Ovary (tissue), 9 donors: ENCODE results near the gene INTS2. TPM values are rescaled to one million over a fixed set of nuclear protein-coding genes. Genes with fewer than 3 reads are reported as not detected.
"Not testable (repeated sequence)": the region's sequence is repeated elsewhere in the genome, so short reads cannot be mapped to it uniquely, and the experiment has no call there.

Source experiments
- DNase-seq, 5 donors: peaks; one replicate each; pipeline ENCODE4 v3.0.0-alpha.2; 2019 to 2020
- H3K27ac ChIP-seq, 2 donors: fragments of 200-600 bp; one replicate each; pipeline versions ENCODE4 v1.5.1 to v1.8.0; 2019 to 2022
- H3K27me3 ChIP-seq: fragments of 200-600 bp; one replicate; pipeline ENCODE4 v1.8.0; 2022
- H3K36me3 ChIP-seq: fragments of 200-600 bp; sonication (generic); one replicate; pipeline ENCODE4 v1.5.1; 2019
- H3K4me1 ChIP-seq: one replicate; pipeline ENCODE4 v1.8.1; 2013; ENCODE audit warnings: mild to moderate bottlenecking, moderate library complexity; ENCODE audit not compliant: insufficient read depth
- H3K4me3 ChIP-seq: fragments of 200-600 bp; sonication (generic); one replicate; pipeline ENCODE4 v1.5.1; 2017
- H3K9me3 ChIP-seq, 2 donors: fragments of 200-600 bp in 1 of 2; sonication (generic) in 1 of 2; one replicate each; pipeline versions ENCODE4 v1.5.1 to v1.8.1; 2013 to 2019; ENCODE audit warnings: mild to moderate bottlenecking in 1 of 2, moderate library complexity in 1 of 2
- CTCF ChIP-seq, 3 donors: fragments of 450-650 bp in 2 of 3; fragments of 200-600 bp in 1 of 3; IDR thresholded peaks; one replicate each; pipeline versions ENCODE4 v1.5.1 to v1.8.0; 2016 to 2022; ENCODE audit warnings: antibody characterized with exemption in 3 of 3, mild to moderate bottlenecking in 1 of 3
- EP300 ChIP-seq: sonication (generic); formaldehyde crosslinking; IDR thresholded peaks from one replicate; pipeline ENCODE4 v1.6.1; 2017; ENCODE audit warnings: antibody characterized with exemption
- POLR2A ChIP-seq: fragments of 450-650 bp; IDR thresholded peaks from one replicate; pipeline ENCODE4 v1.6.1; 2017; ENCODE audit warnings: antibody characterized with exemption, mild to moderate bottlenecking, moderate library complexity
- WGBS, 3 donors: extraction: QIAGEN DNeasy Blood & Tissue Kit in 1 of 3; methylation state at CpG; one replicate each; pipeline versions ENCODE4 v1.1.5 to v1.1.7; 2013 to 2017; 5-methylcytosine and 5-hydroxymethylcytosine counted together
- intact Hi-C, 4 donors: fragments of 100-400 bp; cut with DNase I; formaldehyde crosslinking; loops; one replicate each; pipeline versions ENCODE4 v1.11.0 to v1.15.1; 2022 to 2023
- polyA plus RNA-seq, 2 donors: library from polyadenylated mRNA; stranded (reverse); fragments of 200-250 nt in 1 of 2; fragments of 350-450 nt in 1 of 2; fragmentation: Illumina TruSeq in 1 of 2; extraction: RNeasy Lipid Tissue Mini Kit (QIAGEN cat#74804) in 1 of 2; gene quantifications; one replicate each; pipeline ENCODE4 v1.2.3, GENCODE V29; 2013 to 2014
- total RNA-seq, 7 donors: library from RNA; depleted of rRNA in 2 of 7; stranded (reverse); fragments of >200 nt in 2 of 7; fragmentation: NEBNext Ultra II Directional in 3 of 7; extraction: Animal tissue kit (Norgen Biotek cat#: 25700) in 3 of 7; gene quantifications; one replicate each; pipeline versions ENCODE4 v1.1.0 to v1.2.4, GENCODE V29; 2016 to 2023
- donor health status: DM: no; HTN: no; CAD: no; lungs with moderate emphysema.
- donor health status: DM: no; HTN: no; CAD: no.
- donor health status: Bipolar disorder and iron deficiency.
- donor health status: DM: yes; HTN: yes; CAD: no.
- donor health status: DM: no; HTN: no; CAD: no.
- donor health status: DM: yes; HTN: yes; CAD: no.

INTS2 gene
- total and polyA plus RNA-seq, 9 donors, result 2.3 to 11.0 (median 9.1) TPM

GRCh38 chr17:61828694-61829093 is 99.1 kb downstream of the INTS2 start:
- H3K36me3 ChIP-seq, result no peaks in the 10 kb centered on the region
- TF ChIP-seq CTCF (IDR thresholded peaks at IDR 0.05) (no peak), EP300 (no peak), POLR2A (no peak)
- no peak overlapping the region for H3K4me3 ChIP-seq
- 85 to 90% (median 88%) methylated on average over 1 of the region's 1 CpG for WGBS, 3 donors
- no peak overlapping the region for H3K27ac ChIP-seq
- no peaks in the 10 kb centered on the region for H3K4me1 ChIP-seq
- no peak for DNase-seq
- intact Hi-C loops, result no loop called here
- peaks cover 2% of the 10 kb centered on the region for H3K27me3 ChIP-seq
- no peaks in the 10 kb centered on the region for H3K9me3 ChIP-seq

- WGBS, 3 donors, result 96 to 99% (median 98%) methylated on average over 8 of the region's 8 CpGs
- DNase-seq, result no peak
- intact Hi-C loops, result no loop called here
Measured at GRCh38 chr17:61827649-61828395, 100.0 kb downstream of the INTS2 start.

GRCh38 chr17:61826866-61827265 is 100.9 kb downstream of the INTS2 start:
- H3K4me3 ChIP-seq, H3K36me3 ChIP-seq, DNase-seq, intact Hi-C loops, H3K9me3 ChIP-seq, H3K4me1 ChIP-seq, H3K27ac ChIP-seq, H3K27me3 ChIP-seq: not testable (repeated sequence)
- 96 to 98% (median 97%) methylated on average over 1 of the region's 1 CpG for WGBS, 3 donors

More at GRCh38 chr17:61827649-61828395, 100.0 kb downstream of the INTS2 start:
- no peak overlapping the region for H3K27ac ChIP-seq
- H3K4me1 ChIP-seq, result no peaks in the 10 kb centered on the region
- no peaks in the 10 kb centered on the region for H3K36me3 ChIP-seq
- TF ChIP-seq EP300 (no peak), CTCF (IDR thresholded peaks at IDR 0.05) (no peak), POLR2A (no peak)
- H3K4me3 ChIP-seq, result no peak overlapping the region
- H3K27me3 ChIP-seq, result peaks cover 2% of the 10 kb centered on the region
- H3K9me3 ChIP-seq, result no peaks in the 10 kb centered on the region

- H3K4me3 ChIP-seq, H3K27me3 ChIP-seq, H3K36me3 ChIP-seq, H3K4me1 ChIP-seq, DNase-seq, H3K9me3 ChIP-seq, H3K27ac ChIP-seq, intact Hi-C loops: not testable (repeated sequence)
- WGBS, 3 donors, result 93 to 97% (median 93%) methylated on average over 2 of the region's 2 CpGs
Measured at GRCh38 chr17:61826198-61826597, 101.6 kb downstream of the INTS2 start.

- H3K4me3 ChIP-seq, result no peak overlapping the region
- H3K27me3 ChIP-seq, result peaks cover 2% of the 10 kb centered on the region
- no peaks in the 10 kb centered on the region for H3K4me1 ChIP-seq
- intact Hi-C loops, result no loop called here
- no peak overlapping the region for H3K27ac ChIP-seq
- H3K36me3 ChIP-seq, result no peaks in the 10 kb centered on the region
- TF ChIP-seq POLR2A (no peak), EP300 (no peak), CTCF (IDR thresholded peaks at IDR 0.05) (no peak)
- 95 to 100% (median 99%) methylated on average over 2 of the region's 2 CpGs for WGBS, 3 donors
- no peaks in the 10 kb centered on the region for H3K9me3 ChIP-seq
- no peak for DNase-seq
Measured at GRCh38 chr17:61825448-61826137, 102.2 kb downstream of the INTS2 start.
